PC-9 (cell line): ENCODE measurements around the gene LKAAEAR1. TPM values are rescaled to one million over a fixed set of nuclear protein-coding genes. Genes with fewer than 3 reads are reported as not detected.

ENCODE experiments used
- BruUV-seq: library from RNA; stranded (reverse); fragments of 400-500 nt; replicated peaks from 2 replicates; lab custom pipeline; 2021; lab: Mats Ljungman, UMichigan
- CTCF ChIA-PET: fragments of 300-600 bp; sonication (Branson Sonifier 250); formaldehyde crosslinking; loops from one replicate; lab custom pipeline; 2022; ENCODE audit warnings: antibody characterized with exemption; lab: Charles Lee
- POLR2A ChIA-PET: fragments of 300-600 bp; sonication (Branson Sonifier 250); formaldehyde crosslinking; loops from one replicate; lab custom pipeline; 2022; ENCODE audit warnings: antibody characterized with exemption; ENCODE audit not compliant: unreplicated experiment; lab: Charles Lee
- DNase-seq, 2 experiments: peaks; one replicate each; pipeline versions ENCODE4 v3.0.0 to v3.0.0-alpha.2; 2015 to 2022; ENCODE audit warnings: mixed read lengths in 1 of 2
- H2AFZ ChIP-seq: fragments of 200-600 bp; sonication (generic); 2 replicates; pipeline ENCODE4 v1.8.1; 2017; ENCODE audit warnings: antibody characterized with exemption
- H3F3A ChIP-seq: fragments of 200-600 bp; sonication (generic); 2 replicates; pipeline ENCODE4 v1.8.1; 2017; ENCODE audit warnings: antibody characterized with exemption, mild to moderate bottlenecking, low read depth; ENCODE audit not compliant: insufficient read depth
- H3K27ac ChIP-seq: fragments of 200-600 bp; sonication (generic); 2 replicates; pipeline ENCODE4 v1.6.1; 2016; ENCODE audit warnings: mixed run types
- H3K27me3 ChIP-seq: fragments of 200-600 bp; sonication (generic); 2 replicates; pipeline ENCODE4 v1.6.1; 2016; ENCODE audit warnings: low read depth, mixed run types; ENCODE audit not compliant: insufficient read depth
- H3K36me3 ChIP-seq: fragments of 200-600 bp; sonication (generic); 2 replicates; pipeline ENCODE4 v1.6.1; 2016; ENCODE audit warnings: low read depth, mixed run types
- H3K4me1 ChIP-seq: fragments of 200-600 bp; sonication (generic); replicated peaks from 2 replicates; pipeline ENCODE4 v1.6.1; 2016; ENCODE audit warnings: mixed run types; ENCODE audit not compliant: insufficient read depth
- H3K4me2 ChIP-seq: fragments of 200-600 bp; sonication (generic); 2 replicates; pipeline ENCODE4 v1.6.1; 2017; ENCODE audit warnings: mixed run types
- H3K4me3 ChIP-seq: fragments of 200-600 bp; sonication (generic); 2 replicates; pipeline ENCODE4 v1.6.1; 2016; ENCODE audit warnings: mixed run types
- H3K79me2 ChIP-seq: fragments of 200-600 bp; sonication (generic); 2 replicates; pipeline ENCODE4 v1.6.1; 2017; ENCODE audit warnings: low read depth, mixed run types
- H3K9me2 ChIP-seq: fragments of 200-600 bp; sonication (generic); 2 replicates; pipeline ENCODE4 v1.8.1; 2017; ENCODE audit warnings: mild to moderate bottlenecking; ENCODE audit not compliant: insufficient read depth
- H3K9me3 ChIP-seq: fragments of 200-600 bp; sonication (generic); 2 replicates; pipeline ENCODE4 v1.8.1; 2016; ENCODE audit warnings: low read depth; ENCODE audit not compliant: insufficient read depth
- H4K20me1 ChIP-seq: fragments of 200-600 bp; sonication (generic); 2 replicates; pipeline ENCODE4 v1.8.1; 2017; ENCODE audit not compliant: insufficient read depth
- EZH2 ChIP-seq: fragments of 200-600 bp; sonication (generic); IDR thresholded peaks from 2 replicates; pipeline ENCODE4 v1.8.0; 2017; ENCODE audit warnings: antibody characterized with exemption, low read depth
- intact Hi-C: fragments of 100-400 bp; cut with micrococcal nuclease; formaldehyde crosslinking; loops from one replicate; pipeline ENCODE4 v1.10.0; 2022; ENCODE audit not compliant: unreplicated experiment
- total RNA-seq: library from RNA; stranded (reverse); gene quantifications from 2 replicates; pipeline ENCODE4 v1.2.3, GENCODE V29; 2021
- TF ChIP-seq, protein P1 (sequence below): fragments of 200-600 bp; sonication (generic); conservative IDR thresholded peaks from 2 replicates; pipeline ENCODE4 v1.6.1; 2017; ENCODE audit warnings: mixed run types, antibody characterized with exemption, mild to moderate bottlenecking, moderate library complexity

LKAAEAR1 gene
- total RNA-seq, 1 experiment from 2014 or later, result not detected

DNA sequence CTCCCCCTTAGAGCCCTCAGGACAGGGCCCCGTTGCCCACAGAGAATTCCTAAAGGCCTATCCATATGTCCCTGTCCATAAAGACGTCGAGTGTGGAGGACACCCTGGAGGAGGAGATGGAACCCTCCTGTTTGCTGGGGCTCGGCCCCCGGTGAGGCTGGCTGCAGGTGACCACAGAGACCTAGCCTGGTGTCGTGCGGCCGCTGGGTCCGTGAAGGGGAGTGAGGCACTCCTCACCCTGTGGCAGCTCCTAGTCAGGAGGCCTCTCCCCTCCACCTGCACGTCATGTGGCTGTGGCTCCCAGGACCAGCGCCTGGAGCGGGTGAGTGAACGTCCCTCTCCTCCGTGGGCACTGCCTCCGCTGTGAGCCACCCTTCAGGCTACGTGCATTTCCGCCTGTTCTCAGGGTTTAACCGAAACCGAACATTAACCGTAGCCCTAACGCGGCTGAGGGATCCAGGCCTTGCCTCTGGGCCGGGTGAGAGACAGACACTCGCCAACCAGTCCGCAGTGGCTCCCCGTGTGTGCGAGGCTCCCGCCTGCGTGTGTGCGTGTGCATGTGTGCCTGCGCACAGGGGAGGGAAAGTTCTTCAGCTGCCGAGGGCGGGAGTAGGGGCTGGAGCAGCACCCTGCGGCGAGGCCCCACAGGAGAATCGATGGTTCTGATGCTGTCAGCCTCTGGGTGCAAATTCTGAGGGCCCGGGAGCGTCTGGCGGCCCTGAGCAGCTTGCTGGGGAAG lies 27.1 kb downstream of the LKAAEAR1 start:
- Histone ChIP-seq H3F3A (peaks cover 25% of the 10 kb centered on the region; the same call in 1 of the 2 replicates), H3K79me2 (no peaks in the 10 kb centered on the region), H3K27me3 (0 out of 2 replicates have a peak, but pooled peaks cover 8% of the 10 kb centered on the region), H3K9me2 (no peaks in the 10 kb centered on the region), H4K20me1 (no peaks in the 10 kb centered on the region), H3K36me3 (no peaks in the 10 kb centered on the region), H3K27ac (no peak overlapping the region), H3K9me3 (no peaks in the 10 kb centered on the region), H2AFZ (no peak overlapping the region), H3K4me3 (no peak overlapping the region), H3K4me2 (no peak overlapping the region), H3K4me1 (peaks cover 16% of the 10 kb centered on the region)
- no TSS peak for BruUV-seq
- TF ChIP-seq EZH2, result no peak
- TF ChIP-seq, protein P1, sequence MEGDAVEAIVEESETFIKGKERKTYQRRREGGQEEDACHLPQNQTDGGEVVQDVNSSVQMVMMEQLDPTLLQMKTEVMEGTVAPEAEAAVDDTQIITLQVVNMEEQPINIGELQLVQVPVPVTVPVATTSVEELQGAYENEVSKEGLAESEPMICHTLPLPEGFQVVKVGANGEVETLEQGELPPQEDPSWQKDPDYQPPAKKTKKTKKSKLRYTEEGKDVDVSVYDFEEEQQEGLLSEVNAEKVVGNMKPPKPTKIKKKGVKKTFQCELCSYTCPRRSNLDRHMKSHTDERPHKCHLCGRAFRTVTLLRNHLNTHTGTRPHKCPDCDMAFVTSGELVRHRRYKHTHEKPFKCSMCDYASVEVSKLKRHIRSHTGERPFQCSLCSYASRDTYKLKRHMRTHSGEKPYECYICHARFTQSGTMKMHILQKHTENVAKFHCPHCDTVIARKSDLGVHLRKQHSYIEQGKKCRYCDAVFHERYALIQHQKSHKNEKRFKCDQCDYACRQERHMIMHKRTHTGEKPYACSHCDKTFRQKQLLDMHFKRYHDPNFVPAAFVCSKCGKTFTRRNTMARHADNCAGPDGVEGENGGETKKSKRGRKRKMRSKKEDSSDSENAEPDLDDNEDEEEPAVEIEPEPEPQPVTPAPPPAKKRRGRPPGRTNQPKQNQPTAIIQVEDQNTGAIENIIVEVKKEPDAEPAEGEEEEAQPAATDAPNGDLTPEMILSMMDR, result no peak
- no peak for DNase-seq
- POLR2A ChIA-PET, result no interaction called here
- intact Hi-C loops, result loop anchor here (5.0 kb wide), 2 partner anchors 520 to 620 kb away; partner anchors contain the start of gene PTK6
- CTCF ChIA-PET, result no interaction called here

DNA sequence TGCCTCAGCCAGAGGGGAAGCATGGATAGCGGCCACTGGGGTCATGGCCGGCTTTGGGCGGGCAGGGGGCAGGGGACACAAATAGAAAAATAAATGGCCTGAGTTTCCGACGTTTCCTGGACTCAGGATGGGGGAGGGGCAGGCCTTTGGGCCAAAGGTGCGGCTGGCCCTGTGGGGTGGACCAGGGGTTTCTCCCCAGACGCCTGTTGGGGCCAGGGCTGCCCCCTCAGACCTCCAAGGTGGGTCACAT lies 27.6 kb downstream of the LKAAEAR1 start:
- Histone ChIP-seq H4K20me1 (no peaks in the 10 kb centered on the region), H2AFZ (no peak overlapping the region), H3K9me2 (no peaks in the 10 kb centered on the region), H3K27ac (no peak overlapping the region), H3K79me2 (no peaks in the 10 kb centered on the region), H3K36me3 (no peaks in the 10 kb centered on the region), H3K9me3 (no peaks in the 10 kb centered on the region), H3K4me2 (no peak overlapping the region), H3F3A (peaks cover 25% of the 10 kb centered on the region; the same call in 1 of the 2 replicates), H3K4me3 (no peak overlapping the region), H3K4me1 (peaks cover 14% of the 10 kb centered on the region), H3K27me3 (0 out of 2 replicates have a peak, but pooled peaks cover 13% of the 10 kb centered on the region)
- DNase-seq, result no peak
- TF ChIP-seq EZH2, result no peak
- TF ChIP-seq, protein P1, result no peak
- POLR2A ChIA-PET, result no interaction called here
- intact Hi-C loops, result loop anchor here (5.0 kb wide), 2 partner anchors 519 to 619 kb away; partner anchors contain the start of gene PTK6
- CTCF ChIA-PET, result interaction anchor here (0.6 kb wide), 1 partner anchor 76 kb away, joined by 3 read pairs; no protein-coding TSS in a partner anchor
- no TSS peak for BruUV-seq

DNA sequence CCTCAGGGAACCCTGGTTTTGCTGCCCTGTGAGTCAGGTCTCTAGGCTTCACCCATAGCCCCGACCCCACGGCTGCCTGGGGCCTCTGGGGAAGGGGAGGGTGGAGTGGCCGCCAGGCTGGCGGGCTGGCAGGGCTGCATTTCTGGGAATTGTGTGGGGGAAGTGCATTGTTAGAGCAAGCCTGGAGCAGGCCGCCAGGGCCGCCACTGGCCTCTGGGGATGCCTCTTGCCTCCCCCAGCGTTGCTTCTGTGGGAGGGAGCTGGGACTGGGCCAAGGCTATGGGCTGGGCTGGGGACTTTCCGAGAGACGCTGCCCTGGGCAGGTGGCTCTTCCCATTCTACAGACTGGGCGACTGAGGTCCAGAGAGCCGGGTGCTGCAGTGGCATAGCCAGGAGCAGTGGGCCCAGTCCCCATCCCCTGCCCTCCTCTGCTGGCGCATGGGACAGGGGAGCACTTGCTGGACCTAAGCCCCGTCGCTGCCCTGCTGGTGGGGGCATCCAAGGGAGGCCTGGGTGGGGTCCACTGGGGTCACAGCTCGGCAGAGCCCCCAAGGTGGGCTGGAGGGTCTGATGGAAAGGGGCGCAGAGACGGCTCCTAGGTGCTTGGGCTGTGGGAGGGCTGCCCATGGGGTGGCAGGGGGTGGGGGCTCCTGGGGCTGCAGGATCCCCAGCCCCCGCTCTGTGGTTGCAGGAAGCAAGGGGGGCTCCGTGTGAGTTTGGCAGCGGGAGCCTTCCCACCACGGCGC lies 28.1 kb downstream of the LKAAEAR1 start:
- H3K9me3 ChIP-seq, result no peaks in the 10 kb centered on the region
- no peaks in the 10 kb centered on the region for H3K36me3 ChIP-seq
- no peaks in the 10 kb centered on the region for H4K20me1 ChIP-seq
- peaks cover 14% of the 10 kb centered on the region for H3K4me1 ChIP-seq
- no peak overlapping the region for H3K27ac ChIP-seq
- intact Hi-C loops, result loop anchor here (5.0 kb wide), 2 partner anchors 519 to 619 kb away; partner anchors contain the start of gene PTK6
- peaks cover 25% of the 10 kb centered on the region; the same call in 1 of the 2 replicates for H3F3A ChIP-seq
- H3K27me3 ChIP-seq, result peaks cover 15% of the 10 kb centered on the region; the same call in 1 of the 2 replicates
- no peak overlapping the region for H2AFZ ChIP-seq
- TF ChIP-seq, protein P1, result no peak
- ChIA-PET POLR2A (interaction anchor here (0.7 kb wide), 1 partner anchor 398 kb away, joined by 3 read pairs; no protein-coding TSS in a partner anchor), CTCF (interaction anchor here (0.6 kb wide), 1 partner anchor 76 kb away, joined by 3 read pairs; no protein-coding TSS in a partner anchor)
- no TSS peak for BruUV-seq
- no peaks in the 10 kb centered on the region for H3K9me2 ChIP-seq
- no peak overlapping the region for H3K4me3 ChIP-seq
- DNase-seq, result peak in 1 of 2 experiments; percentile 65
- no peaks in the 10 kb centered on the region for H3K79me2 ChIP-seq
- H3K4me2 ChIP-seq, result no peak overlapping the region
